Loucy (cell line): ENCODE results near the gene TMEM17.

Source experiments
- CTCF ChIP-seq: fragments of 200-600 bp; sonication (generic); conservative IDR thresholded peaks from 2 replicates; pipeline ENCODE4 v1.5.1; 2014; ENCODE audit warnings: mild to moderate bottlenecking, antibody characterized with exemption, low read length
- EZH2phosphoT487 ChIP-seq: fragments of 200-600 bp; IDR thresholded peaks from 2 replicates; pipeline ENCODE4 v1.6.1; 2018; ENCODE audit warnings: antibody characterized with exemption, mild to moderate bottlenecking, moderate library complexity, borderline replicate concordance

GRCh38 chr2:62545261-62545660 lies 39.3 kb upstream of the TMEM17 start:
- TF ChIP-seq CTCF (no peak), EZH2phosphoT487 (no peak)
